GM21619 (cell line): ENCODE measurements around the gene SMS.

ENCODE experiments used
- ATAC-seq: cut with Tn5 transposase; IDR thresholded peaks from one replicate; pipeline ENCODE4 v1.9.1; 2021; ENCODE audit not compliant: unreplicated experiment

SMS gene

GRCh38 chrX:21940356-21940829 lies at the start of gene SMS:
TSS of gene SMS (plus strand) at chrX:21940709. CDS start at chrX:21940825, 116 bp downstream.
- peak; percentile 71 for ATAC-seq

DNA sequence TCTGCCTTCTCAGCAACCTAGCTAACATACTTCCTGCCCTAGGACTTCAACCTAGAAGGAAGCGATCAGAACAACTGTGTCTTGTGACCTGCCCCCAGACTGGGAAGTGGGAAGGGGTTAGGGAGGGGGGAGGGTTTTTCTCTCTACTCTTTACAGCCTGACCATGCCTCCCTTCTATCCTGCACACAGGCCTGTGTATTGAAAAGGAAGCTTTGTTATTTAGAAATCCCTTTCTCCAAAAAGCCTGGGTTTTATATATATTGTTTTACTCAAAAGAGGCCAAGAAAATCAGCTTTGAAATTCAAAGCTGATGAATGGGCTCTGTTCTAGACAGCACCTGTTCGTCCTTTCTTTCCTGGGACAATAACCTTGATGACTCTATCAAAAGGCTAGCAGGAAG lies 35.2 kb upstream of the SMS start:
- no peak for ATAC-seq

DNA sequence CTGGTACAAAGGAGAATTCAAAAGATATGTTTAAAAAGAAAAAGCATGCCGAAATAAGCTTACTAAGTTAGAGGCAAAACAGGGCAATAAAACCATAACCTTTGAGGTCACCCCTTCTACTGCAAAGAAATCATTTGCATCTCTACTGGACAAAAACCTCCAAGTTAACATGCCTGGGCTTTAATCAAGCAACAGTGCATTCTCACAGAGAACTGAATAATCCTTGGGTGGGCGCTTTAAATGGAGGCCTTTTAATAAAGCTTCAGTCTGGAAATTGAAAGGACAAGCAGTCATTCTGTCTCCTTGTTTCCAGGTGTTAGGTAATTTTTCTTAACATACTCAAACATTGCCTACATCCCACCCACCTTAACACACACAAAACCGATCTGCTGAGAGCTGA lies 34.6 kb upstream of the SMS start:
- ATAC-seq, result no peak

GRCh38 chrX:21907260-21907659 lies 33.2 kb upstream of the SMS start:
- no peak for ATAC-seq

DNA sequence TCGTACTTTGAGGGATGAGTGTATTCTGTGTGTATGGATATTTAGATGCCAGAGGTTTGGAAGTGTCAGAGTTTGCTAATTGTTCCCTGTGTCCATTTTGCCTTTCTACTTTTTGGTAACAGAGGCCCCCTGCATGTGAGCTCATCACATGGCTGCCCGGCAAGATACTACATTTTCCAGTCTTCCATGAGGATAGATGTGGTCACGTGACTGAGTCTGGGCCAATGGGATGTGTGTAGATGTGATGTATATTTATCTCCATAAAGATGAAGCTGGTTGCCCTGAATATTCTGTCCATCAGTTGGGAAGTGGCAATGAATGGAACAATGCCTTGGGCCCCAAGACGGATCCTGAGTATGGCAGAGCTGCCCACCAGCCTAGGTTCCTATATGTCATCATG lies 29.0 kb upstream of the SMS start:
- ATAC-seq, result no peak

GRCh38 chrX:21912220-21912619 lies 28.3 kb upstream of the SMS start:
- ATAC-seq, result no peak

- no peak for ATAC-seq
Measured at GRCh38 chrX:21912989-21913388, 27.5 kb upstream of the SMS start.

DNA sequence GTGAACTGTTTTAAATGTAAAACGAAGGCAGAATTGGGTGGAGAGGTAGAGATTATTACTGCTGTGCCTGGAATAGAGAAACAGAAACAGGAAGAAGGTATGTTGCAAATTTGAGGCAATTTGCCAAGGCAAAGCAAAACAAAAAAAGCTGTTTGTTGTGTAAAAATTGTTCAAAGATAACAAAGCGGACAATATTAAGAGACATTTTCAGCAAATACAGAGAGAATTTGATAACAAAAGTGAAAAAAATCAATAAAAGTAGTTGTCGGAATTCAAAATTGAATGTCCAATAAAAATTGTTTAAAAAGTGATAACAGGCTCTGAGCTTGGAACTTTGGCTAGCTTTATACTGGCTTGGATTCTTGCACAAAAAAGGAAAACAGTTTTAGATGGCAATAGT lies 14.4 kb upstream of the SMS start:
- no peak for ATAC-seq

DNA sequence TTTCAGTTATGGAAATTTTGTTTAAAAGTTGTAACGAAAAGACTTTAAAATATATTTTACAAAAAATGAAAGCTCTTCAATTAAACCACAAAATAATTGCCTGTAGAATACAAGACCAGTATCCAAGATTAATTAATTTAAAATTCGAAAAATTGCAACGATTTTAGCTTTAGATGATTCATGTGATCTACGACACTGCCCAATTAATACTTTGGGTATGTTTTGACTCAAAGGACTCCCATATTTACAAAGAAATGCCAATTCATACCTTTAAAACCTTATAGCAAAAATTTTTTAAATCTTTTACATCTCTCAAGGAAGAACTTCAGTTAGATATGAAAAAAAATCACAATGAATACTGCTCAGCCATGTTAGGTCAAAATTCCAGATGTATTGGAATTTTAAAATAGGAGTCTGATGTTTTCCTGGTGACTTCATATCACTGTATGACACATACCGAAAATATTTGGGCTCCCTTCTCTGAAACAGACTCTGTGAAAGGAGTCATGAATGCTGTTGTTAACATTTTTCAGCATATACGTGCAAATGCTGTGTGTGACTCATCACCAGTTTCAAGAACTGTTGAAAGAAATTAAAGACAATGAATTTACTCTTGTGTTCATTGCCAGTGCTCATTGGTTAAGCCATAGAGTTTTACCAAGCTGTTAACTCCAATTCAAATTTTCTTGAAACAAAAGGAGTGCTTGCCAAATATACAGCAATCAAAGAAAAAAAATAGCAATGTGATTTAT lies 13.8 kb upstream of the SMS start:
- peak; percentile 88 for ATAC-seq

GRCh38 chrX:21929209-21929608 lies 11.3 kb upstream of the SMS start:
- ATAC-seq, result no peak

GRCh38 chrX:21930986-21931385 lies 9.5 kb upstream of the SMS start:
- ATAC-seq, result no peak

GRCh38 chrX:21932292-21933002 lies 8.1 kb upstream of the SMS start:
- ATAC-seq, result no peak

GRCh38 chrX:21933077-21933476 lies 7.4 kb upstream of the SMS start:
- no peak for ATAC-seq

DNA sequence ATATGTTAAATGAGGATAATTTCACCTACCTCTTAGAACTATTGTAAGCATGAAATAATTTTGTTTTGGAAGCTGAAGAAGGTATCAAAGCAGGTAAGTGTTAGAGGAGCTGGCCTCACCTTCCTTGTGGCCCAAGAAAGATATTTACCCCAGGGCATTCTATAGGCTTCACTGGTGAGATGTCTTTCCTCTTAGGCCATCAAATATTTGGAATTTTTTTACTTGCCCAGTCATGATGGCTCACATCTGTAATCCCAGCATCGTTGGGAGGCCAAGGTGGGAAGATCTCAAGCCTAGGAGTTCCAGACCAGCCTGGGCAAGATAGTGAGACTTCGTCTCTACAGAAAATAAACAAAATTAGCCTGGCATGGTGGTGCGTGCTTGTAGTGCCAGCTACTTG lies 6.1 kb upstream of the SMS start:
- ATAC-seq, result no peak

DNA sequence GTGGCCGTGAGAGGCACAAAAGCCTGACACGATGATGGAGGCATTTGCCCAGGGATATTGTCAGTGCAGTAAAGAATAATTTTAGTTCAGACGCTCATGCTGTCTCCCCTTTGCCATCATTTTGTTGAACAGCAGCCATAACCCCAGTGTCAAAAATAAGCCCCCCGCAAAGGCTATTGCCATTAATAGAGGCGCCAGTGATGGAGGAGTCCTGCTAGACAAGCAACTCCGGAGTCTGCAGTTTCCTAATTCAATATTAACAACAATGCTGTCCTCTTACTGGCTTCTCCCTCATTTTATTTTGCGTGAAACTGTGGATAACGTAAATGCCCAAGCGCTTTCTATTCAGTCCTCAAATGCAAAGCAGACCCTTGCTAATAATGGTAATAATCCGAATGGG lies 603 bp upstream of the SMS start:
- ATAC-seq, result no peak

GRCh38 chrX:21943460-21944135 lies 3.1 kb downstream of the SMS start:
- no peak for ATAC-seq

- no peak for ATAC-seq
Measured at GRCh38 chrX:21944136-21944615, 3.7 kb downstream of the SMS start.

GRCh38 chrX:21946925-21947641 lies 6.6 kb downstream of the SMS start:
- no peak for ATAC-seq

GRCh38 chrX:21947671-21948070 lies 7.2 kb downstream of the SMS start:
- no peak for ATAC-seq

DNA sequence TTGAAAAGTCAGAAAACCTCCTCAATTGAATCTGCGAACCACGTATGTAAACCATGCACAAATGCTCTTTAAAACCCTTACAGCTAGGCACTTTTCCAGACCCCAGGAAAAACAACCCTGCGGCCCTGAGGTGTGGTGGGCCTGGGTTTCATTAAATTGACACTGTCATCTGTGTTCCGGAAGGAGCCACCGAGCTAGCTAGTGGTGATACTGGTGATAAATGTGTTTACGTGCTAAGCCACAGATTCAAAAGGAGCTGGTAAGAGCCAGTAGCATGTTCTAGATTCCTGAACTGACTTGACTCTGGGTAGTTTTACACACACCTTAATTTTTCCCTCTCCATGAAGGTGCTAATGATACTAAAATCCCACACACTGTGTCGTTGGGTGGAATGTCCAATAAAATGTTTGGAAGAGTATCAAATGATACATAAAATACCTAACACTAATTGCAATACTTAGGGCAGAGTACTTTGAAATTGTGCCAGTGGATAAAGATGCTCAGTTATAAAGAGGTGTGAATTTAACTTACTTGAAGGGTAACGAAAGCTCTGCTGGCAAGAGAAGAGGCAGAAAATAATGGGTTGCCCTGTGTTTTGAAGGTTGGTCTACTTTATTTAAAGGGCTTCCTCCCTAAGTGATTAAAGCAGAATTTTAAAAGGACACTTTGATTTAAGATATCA lies 8.5 kb downstream of the SMS start:
- ATAC-seq, result no peak

- no peak for ATAC-seq
Measured at GRCh38 chrX:21949689-21950088, 9.2 kb downstream of the SMS start.
